Mucosa of descending colon (tissue), 3 donors: ENCODE results near the gene BTG2. TPM values are rescaled to one million over a fixed set of nuclear protein-coding genes. Genes with fewer than 3 reads are reported as not detected.
A peak's percentile ranks its signal among the peaks of the same experiment; 100 is the strongest.

ENCODE experiments used
- ATAC-seq: fragments of 200-7000 bp; cut with Tn5 transposase; one replicate; pipeline ENCODE4 v1.9.1; 2020; ENCODE audit warnings: mild to moderate bottlenecking, moderate library complexity
- DNase-seq, 3 donors: peaks; one replicate each; pipeline ENCODE4 v3.0.0-alpha.2; 2020
- H3K36me3 ChIP-seq: fragments of 200-600 bp; one replicate; pipeline ENCODE4 v1.8.0; 2021; ENCODE audit warnings: low read depth, mild to moderate bottlenecking
- H3K4me1 ChIP-seq: fragments of 200-600 bp; one replicate; pipeline ENCODE4 v1.8.0; 2021; ENCODE audit warnings: low read depth, mild to moderate bottlenecking
- H3K4me3 ChIP-seq: fragments of 200-600 bp; one replicate; pipeline ENCODE4 v1.8.0; 2021; ENCODE audit warnings: mild to moderate bottlenecking
- H3K9me3 ChIP-seq: fragments of 200-600 bp; one replicate; pipeline ENCODE4 v1.8.0; 2021; ENCODE audit warnings: mild to moderate bottlenecking
- intact Hi-C, 2 donors: fragments of 100-400 bp; cut with DNase I in 1 of 2; cut with micrococcal nuclease in 1 of 2; formaldehyde crosslinking; loops; one replicate each; pipeline versions ENCODE4 v1.11.0 to v1.11.1; 2022; cut with DNase I, micrococcal nuclease
- total RNA-seq, 3 donors: library from RNA; stranded (reverse); fragmentation: NEBNext Ultra II Directional in 2 of 3; extraction: Animal tissue kit (Norgen Biotek cat#: 25700) in 2 of 3; gene quantifications; one replicate each; pipeline versions ENCODE4 v1.2.1 to v1.2.4, GENCODE V29; 2021 to 2023
- TF ChIP-seq, protein P1 (sequence below): fragments of 200-600 bp; IDR thresholded peaks from one replicate; pipeline ENCODE4 v1.8.0; 2022; ENCODE audit warnings: antibody characterized with exemption, mild to moderate bottlenecking
- donor health status: DM: no; HTN: no; CAD: no; lungs with moderate emphysema.
- donor health status: DM: no; HTN: no; CAD: no.
- donor health status: DM: no; HTN: yes; CAD: no.

BTG2 gene
- total RNA-seq, 3 donors from 2014 or later, result 65.7 to 406 (median 69.1) TPM

DNA sequence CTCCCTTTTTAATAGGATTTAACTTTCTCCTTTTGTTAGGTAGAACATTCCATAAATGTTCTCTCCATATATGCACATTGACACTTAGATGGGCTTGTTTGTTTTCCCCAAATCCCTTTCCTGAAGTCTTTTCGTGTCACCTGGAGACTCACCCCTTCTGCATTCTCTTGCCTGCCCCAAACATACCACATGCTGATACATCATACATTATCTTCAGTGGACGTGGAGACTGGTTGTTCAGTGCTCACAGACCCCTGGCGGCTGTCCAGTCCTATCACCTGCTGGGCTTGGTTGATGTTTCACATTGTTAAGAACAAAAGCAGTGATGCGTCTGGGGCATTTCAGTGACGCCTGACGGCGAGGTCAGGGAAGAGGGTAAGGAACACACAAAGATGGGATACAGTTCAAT is 23.4 kb downstream of the BTG2 start:
- intact Hi-C loops, result no loop called here
- Histone ChIP-seq H3K36me3 (no peaks in the 10 kb centered on the region), H3K4me1 (peaks cover 40% of the 10 kb centered on the region), H3K9me3 (no peaks in the 10 kb centered on the region), H3K4me3 (no peak overlapping the region)
- ATAC-seq (peak; percentile 3), DNase-seq (peak; percentile 73 to 81 (median 81))
- TF ChIP-seq, protein P1, sequence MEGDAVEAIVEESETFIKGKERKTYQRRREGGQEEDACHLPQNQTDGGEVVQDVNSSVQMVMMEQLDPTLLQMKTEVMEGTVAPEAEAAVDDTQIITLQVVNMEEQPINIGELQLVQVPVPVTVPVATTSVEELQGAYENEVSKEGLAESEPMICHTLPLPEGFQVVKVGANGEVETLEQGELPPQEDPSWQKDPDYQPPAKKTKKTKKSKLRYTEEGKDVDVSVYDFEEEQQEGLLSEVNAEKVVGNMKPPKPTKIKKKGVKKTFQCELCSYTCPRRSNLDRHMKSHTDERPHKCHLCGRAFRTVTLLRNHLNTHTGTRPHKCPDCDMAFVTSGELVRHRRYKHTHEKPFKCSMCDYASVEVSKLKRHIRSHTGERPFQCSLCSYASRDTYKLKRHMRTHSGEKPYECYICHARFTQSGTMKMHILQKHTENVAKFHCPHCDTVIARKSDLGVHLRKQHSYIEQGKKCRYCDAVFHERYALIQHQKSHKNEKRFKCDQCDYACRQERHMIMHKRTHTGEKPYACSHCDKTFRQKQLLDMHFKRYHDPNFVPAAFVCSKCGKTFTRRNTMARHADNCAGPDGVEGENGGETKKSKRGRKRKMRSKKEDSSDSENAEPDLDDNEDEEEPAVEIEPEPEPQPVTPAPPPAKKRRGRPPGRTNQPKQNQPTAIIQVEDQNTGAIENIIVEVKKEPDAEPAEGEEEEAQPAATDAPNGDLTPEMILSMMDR, result no peak

DNA sequence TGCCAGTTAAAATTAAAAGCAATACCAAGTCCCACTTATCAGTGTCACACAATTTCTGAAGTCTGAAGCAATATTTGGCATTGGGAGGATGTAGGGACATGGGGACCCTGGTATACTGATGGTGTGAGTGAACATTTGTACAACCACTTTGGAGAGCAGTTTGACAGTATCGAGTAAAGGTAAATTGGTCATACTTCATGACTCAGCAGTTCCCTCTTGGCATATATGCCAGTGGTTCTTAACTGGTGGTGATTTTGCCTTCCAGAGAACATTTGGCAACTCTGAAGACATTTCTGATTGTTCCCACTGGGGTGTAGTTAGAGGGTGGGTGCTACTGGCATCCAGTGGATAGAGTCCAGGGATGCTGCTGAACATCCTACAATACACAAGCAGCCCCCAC is 25.9 kb downstream of the BTG2 start:
- Histone ChIP-seq H3K4me3 (no peak overlapping the region), H3K4me1 (peaks cover 15% of the 10 kb centered on the region), H3K36me3 (no peaks in the 10 kb centered on the region), H3K9me3 (no peaks in the 10 kb centered on the region)
- DNase-seq (no peak), ATAC-seq (no peak)
- intact Hi-C loops, result loop anchor here in 1 of 2 donors (5.0 kb wide), 1 partner anchor 59 kb away; no protein-coding TSS in a partner anchor
- TF ChIP-seq, protein P1, result no peak

DNA sequence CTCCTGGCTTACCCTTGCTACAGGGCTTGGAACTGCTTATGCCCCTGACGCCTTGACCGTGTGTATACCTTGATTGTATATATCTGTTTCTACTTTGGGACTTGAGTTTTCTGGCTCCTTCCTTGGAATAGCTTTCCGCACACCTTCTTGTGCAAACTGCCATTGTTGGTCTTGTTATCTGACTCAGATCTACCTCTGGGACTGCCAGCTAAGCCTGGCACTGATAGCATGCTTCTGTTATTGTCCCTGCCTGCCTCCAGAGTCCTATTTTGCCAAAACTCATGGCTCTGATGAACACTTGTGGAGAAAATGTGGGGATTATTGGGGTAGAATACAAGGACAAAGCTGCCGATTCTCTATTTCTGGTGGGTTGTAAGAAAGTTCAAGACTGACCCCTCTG is 30.2 kb downstream of the BTG2 start:
- TF ChIP-seq, protein P1, result no peak
- ATAC-seq, result no peak
- DNase-seq, result no peak
- H3K4me1 ChIP-seq, result peaks cover 8% of the 10 kb centered on the region
- H3K9me3 ChIP-seq, result no peaks in the 10 kb centered on the region
- intact Hi-C loops, result loop anchor here (5.0 kb wide), 2 partner anchors 63 to 107 kb away; no protein-coding TSS in a partner anchor
- H3K36me3 ChIP-seq, result no peaks in the 10 kb centered on the region
- H3K4me3 ChIP-seq, result no peak overlapping the region

DNA sequence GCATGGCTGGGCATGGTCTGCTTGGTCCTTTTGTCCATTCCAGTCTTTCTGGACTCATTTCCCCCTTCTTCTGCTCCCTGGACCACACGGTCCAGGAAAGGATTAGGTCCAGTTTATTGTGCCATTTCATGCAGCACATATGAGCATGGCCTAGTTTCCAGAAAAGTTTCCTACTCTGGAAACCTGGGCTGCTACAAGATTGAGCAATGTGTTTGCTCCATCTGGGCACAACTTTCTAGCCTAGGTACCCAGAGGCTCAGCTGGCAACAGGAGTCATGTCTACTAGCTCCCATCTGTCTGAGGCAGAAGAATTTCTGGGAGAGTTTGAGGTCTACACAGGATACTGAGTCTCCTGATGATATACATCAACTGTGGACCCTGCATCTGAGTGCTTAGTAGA is 30.8 kb downstream of the BTG2 start:
- no peak overlapping the region for H3K4me3 ChIP-seq
- TF ChIP-seq, protein P1, result no peak
- ATAC-seq, result no peak
- DNase-seq, result no peak
- peaks cover 8% of the 10 kb centered on the region for H3K4me1 ChIP-seq
- H3K9me3 ChIP-seq, result no peaks in the 10 kb centered on the region
- no peaks in the 10 kb centered on the region for H3K36me3 ChIP-seq
- intact Hi-C loops, result loop anchor here (5.0 kb wide), 2 partner anchors 64 to 106 kb away; no protein-coding TSS in a partner anchor

DNA sequence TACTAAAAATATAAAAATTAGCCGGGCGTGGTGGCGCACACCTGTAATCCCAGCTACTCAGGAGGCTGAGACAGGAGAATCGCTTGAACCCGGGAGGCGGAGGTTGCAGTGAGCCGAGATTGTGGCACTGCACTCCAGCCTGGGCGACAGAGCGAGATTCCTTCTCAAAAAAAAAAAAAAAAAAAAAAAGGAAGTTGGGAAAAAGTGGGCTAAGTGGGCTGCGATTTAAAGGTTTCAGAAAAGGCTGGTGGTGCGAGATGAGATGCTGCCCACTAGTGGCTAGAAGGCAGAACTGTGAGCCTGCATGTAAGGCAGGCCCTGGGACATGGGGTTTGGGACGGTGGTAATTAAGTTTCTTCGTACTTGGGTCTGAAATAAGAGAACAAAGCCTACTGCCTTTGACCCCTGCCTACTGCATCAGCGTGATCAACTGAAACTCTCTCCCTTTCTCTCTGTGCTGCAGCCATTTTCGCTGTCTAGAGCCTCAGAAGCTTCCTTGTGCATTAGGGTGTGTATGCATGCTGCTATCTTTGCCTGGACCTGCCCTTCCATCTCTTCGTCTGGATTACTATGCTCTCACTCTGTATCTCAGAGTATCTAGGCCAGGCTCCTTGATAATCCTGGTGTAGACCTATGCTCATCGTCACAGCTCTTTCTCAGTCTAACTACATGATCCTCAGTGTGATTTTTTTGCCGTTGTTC is 33.2 kb downstream of the BTG2 start:
- no peaks in the 10 kb centered on the region for H3K9me3 ChIP-seq
- intact Hi-C loops, result loop anchor here (5.0 kb wide), 2 partner anchors 66 to 104 kb away; no protein-coding TSS in a partner anchor
- ATAC-seq (peak; percentile 77), DNase-seq (peak in 2 of 3 donors; percentile 67 to 78)
- H3K36me3 ChIP-seq, result no peaks in the 10 kb centered on the region
- H3K4me3 ChIP-seq, result no peak overlapping the region
- TF ChIP-seq, protein P1, result peak; percentile 91
- peaks cover 11% of the 10 kb centered on the region for H3K4me1 ChIP-seq
